Panc1 (cell line): ENCODE measurements around the gene GATAD2B. TPM values are rescaled to one million over a fixed set of nuclear protein-coding genes. Genes with fewer than 3 reads are reported as not detected.

Source experiments
- ATAC-seq: fragments of 200-7000 bp; cut with Tn5 transposase; 2 replicates; pipeline ENCODE4 v1.9.1; 2020; ENCODE audit warnings: mild to moderate bottlenecking, moderate library complexity
- BruUV-seq: library from RNA; stranded (reverse); fragments of 400-500 nt; replicated peaks from 2 replicates; lab custom pipeline; 2021; lab: Mats Ljungman, UMichigan
- CTCF ChIA-PET: fragments of 300-600 bp; sonication (Branson Sonifier 250); formaldehyde crosslinking; loops from one replicate; lab custom pipeline; 2022; ENCODE audit warnings: antibody characterized with exemption; lab: Charles Lee
- POLR2A ChIA-PET: fragments of 300-600 bp; sonication (Branson Sonifier 250); formaldehyde crosslinking; loops from one replicate; lab custom pipeline; 2022; ENCODE audit warnings: antibody characterized with exemption; lab: Charles Lee
- DNase-seq: peaks from one replicate; pipeline ENCODE4 v3.0.0-alpha.2; 2010; ENCODE audit warnings: low read depth, low spot score
- H3K27ac ChIP-seq: 2 replicates; pipeline ENCODE4 v1.5.1; 2011; ENCODE audit warnings: mild to moderate bottlenecking, low read length, inconsistent platforms
- H3K27me3 ChIP-seq: fragments of 200-500 bp; sonication (Bioruptor generic); 2 replicates; pipeline ENCODE4 v1.6.0; 2014; ENCODE audit warnings: low read length, inconsistent platforms; ENCODE audit not compliant: control insufficient read depth, insufficient read depth
- H3K36me3 ChIP-seq: fragments of 200-500 bp; sonication (Bioruptor generic); 2 replicates; pipeline ENCODE4 v1.5.1; 2014; ENCODE audit warnings: inconsistent platforms, mild to moderate bottlenecking, low read length, moderate library complexity; ENCODE audit not compliant: control insufficient read depth, insufficient read depth
- H3K4me1 ChIP-seq: 2 replicates; pipeline ENCODE4 v1.5.1; 2011; ENCODE audit warnings: inconsistent platforms, mild to moderate bottlenecking, low read length, moderate library complexity; ENCODE audit not compliant: control insufficient read depth, insufficient read depth
- H3K4me3 ChIP-seq, 2 experiments: 2 replicates each; pipeline ENCODE4 v1.5.1; 2011 to 2012; ENCODE audit warnings: low read depth in 2 of 2, low read length in 2 of 2, mild to moderate bottlenecking in 2 of 2, inconsistent platforms in 1 of 2, moderate library complexity in 1 of 2
- H3K9me3 ChIP-seq: fragments of 200-500 bp; sonication (Bioruptor generic); 2 replicates; pipeline ENCODE4 v1.5.1; 2014; ENCODE audit warnings: low read depth, mild to moderate bottlenecking, inconsistent platforms, low read length, moderate library complexity; ENCODE audit not compliant: control insufficient read depth, insufficient read depth
- CTCF ChIP-seq: fragments of 450-650 bp; IDR thresholded peaks from 2 replicates; pipeline ENCODE4 v1.5.1; 2017; ENCODE audit warnings: mild to moderate bottlenecking
- POLR2AphosphoS5 ChIP-seq: IDR thresholded peaks from 2 replicates; pipeline ENCODE4 v1.6.1; 2012; ENCODE audit warnings: mild to moderate bottlenecking, low read depth, low read length, moderate library complexity
- SIN3A ChIP-seq: IDR thresholded peaks from 2 replicates; pipeline ENCODE4 v1.6.1; 2012; ENCODE audit warnings: low read depth, mild to moderate bottlenecking, low read length, moderate library complexity, borderline replicate concordance; ENCODE audit not compliant: insufficient read depth
- TCF7L2 ChIP-seq: IDR thresholded peaks from 2 replicates; pipeline ENCODE4 v1.6.1; 2011; ENCODE audit warnings: mild to moderate bottlenecking, low read depth, low read length, inconsistent platforms
- in situ Hi-C: cut with HindIII; loops from 2 replicates; pipeline ENCODE4 v1.10.0; 2016; ENCODE audit warnings: low sequenced_read_pairs, low pct_unique_long_range_greater_than_20kb
- intact Hi-C: fragments of 100-400 bp; cut with micrococcal nuclease; formaldehyde crosslinking; loops from one replicate; pipeline ENCODE4 v1.10.0; 2022; ENCODE audit not compliant: unreplicated experiment
- total RNA-seq: library from RNA; stranded (reverse); gene quantifications from one replicate; pipeline ENCODE4 v1.2.1, GENCODE V29; 2021; ENCODE audit not compliant: unreplicated experiment
- TF ChIP-seq, protein P1 (sequence below), 2 experiments: IDR thresholded peaks; 2 replicates each; pipeline ENCODE4 v1.6.1; 2011 to 2012; ENCODE audit warnings: low read depth in 2 of 2, control low read depth in 1 of 2, low read length in 1 of 2, mild to moderate bottlenecking in 1 of 2, moderate library complexity in 1 of 2; ENCODE audit not compliant: insufficient read depth in 1 of 2

GATAD2B gene
- total RNA-seq, 1 experiment from 2014 or later = 47.2 TPM

DNA sequence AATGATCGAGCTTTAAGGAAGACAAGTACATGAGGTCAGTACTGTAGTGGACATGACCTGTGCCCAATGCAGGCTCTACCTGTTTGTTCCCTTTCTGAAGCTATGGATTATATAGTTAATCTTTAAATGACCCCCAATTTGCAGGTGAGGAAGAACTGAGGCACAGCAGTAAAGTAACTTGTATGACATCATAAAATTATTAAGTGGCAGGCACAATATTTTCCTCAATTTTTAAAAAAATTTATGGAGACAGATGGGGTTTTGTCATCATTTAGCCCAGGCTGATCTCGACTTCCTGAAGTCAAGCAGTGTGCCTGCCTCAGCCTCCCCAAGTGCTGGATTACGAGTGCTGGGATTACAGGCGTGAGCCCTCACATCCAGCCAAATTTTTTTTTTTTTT lies 3.6 kb upstream of the GATAD2B start:
- no peaks in the 10 kb centered on the region for H3K27me3 ChIP-seq
- H3K36me3 ChIP-seq = no peaks in the 10 kb centered on the region
- H3K27ac ChIP-seq = no peak overlapping the region
- TF ChIP-seq CTCF = no peak
- TF ChIP-seq, protein P1, sequence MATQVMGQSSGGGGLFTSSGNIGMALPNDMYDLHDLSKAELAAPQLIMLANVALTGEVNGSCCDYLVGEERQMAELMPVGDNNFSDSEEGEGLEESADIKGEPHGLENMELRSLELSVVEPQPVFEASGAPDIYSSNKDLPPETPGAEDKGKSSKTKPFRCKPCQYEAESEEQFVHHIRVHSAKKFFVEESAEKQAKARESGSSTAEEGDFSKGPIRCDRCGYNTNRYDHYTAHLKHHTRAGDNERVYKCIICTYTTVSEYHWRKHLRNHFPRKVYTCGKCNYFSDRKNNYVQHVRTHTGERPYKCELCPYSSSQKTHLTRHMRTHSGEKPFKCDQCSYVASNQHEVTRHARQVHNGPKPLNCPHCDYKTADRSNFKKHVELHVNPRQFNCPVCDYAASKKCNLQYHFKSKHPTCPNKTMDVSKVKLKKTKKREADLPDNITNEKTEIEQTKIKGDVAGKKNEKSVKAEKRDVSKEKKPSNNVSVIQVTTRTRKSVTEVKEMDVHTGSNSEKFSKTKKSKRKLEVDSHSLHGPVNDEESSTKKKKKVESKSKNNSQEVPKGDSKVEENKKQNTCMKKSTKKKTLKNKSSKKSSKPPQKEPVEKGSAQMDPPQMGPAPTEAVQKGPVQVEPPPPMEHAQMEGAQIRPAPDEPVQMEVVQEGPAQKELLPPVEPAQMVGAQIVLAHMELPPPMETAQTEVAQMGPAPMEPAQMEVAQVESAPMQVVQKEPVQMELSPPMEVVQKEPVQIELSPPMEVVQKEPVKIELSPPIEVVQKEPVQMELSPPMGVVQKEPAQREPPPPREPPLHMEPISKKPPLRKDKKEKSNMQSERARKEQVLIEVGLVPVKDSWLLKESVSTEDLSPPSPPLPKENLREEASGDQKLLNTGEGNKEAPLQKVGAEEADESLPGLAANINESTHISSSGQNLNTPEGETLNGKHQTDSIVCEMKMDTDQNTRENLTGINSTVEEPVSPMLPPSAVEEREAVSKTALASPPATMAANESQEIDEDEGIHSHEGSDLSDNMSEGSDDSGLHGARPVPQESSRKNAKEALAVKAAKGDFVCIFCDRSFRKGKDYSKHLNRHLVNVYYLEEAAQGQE (IDR thresholded peaks at IDR 0.05; ENCODE audit: insufficient read depth in 1 of 2, low read depth in 2 of 2, low read length in 1 of 2) = no peak
- no peak for TF ChIP-seq POLR2AphosphoS5
- TF ChIP-seq TCF7L2 = no peak
- TF ChIP-seq SIN3A = no peak
- in situ Hi-C loops (no loop called here), intact Hi-C loops (no loop called here)
- CTCF ChIA-PET = no interaction called here
- POLR2A ChIA-PET = no interaction called here
- peaks cover 1% of the 10 kb centered on the region for H3K4me1 ChIP-seq
- DNase-seq = no peak
- no TSS peak for BruUV-seq
- H3K9me3 ChIP-seq = no peaks in the 10 kb centered on the region
- ATAC-seq = no peak
- H3K4me3 ChIP-seq = no peak overlapping the region

DNA sequence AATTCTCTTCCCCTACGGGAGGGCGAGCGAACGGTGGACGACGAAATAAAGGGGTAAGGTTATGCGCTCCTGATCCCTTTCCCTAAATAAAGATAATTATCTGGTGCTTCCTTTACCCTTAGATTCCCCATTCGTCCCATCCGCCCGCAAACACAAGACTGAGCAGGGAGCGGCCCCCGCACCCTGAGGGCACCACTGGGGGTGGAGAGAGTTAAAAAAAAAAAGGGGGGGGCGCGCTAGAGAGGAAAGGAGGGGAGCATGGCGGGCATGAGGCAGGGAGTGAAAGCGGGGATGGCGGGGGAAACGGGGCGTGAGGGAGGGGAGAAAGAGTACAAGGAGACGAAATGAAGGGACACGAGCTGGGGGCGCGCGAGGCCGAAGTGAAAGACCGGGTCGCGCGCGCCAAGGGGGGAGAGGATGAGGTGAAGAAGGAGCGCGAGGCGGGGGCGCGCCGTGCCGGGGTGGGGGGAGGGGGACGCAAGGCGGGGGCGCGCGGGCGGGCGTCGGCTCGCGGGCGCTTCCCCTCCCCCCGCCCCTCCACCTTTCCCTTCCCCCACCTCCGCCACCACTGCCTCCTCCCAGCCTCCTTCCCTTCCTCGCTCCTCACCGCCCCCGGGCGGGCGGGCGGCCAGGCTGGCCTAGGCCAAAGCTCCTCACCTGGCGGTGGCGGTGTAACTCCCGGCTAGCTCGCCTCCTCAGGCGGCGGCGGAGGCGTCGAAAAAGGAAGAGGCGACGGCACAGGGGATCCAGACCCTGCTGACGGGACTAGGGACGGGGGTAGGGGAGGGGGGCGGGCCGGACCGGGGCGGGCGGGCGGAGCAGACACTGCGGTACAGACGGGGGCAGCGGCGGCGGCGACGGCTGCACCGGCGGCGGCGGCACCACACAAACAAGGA lies 448 bp downstream of the GATAD2B start:
- DNase-seq (no peak), ATAC-seq (peak; percentile 61)
- Histone ChIP-seq H3K4me3 (peak overlapping the region; percentile 76 to 92), H3K27me3 (no peaks in the 10 kb centered on the region), H3K27ac (peak overlapping the region; percentile 92), H3K36me3 (no peaks in the 10 kb centered on the region), H3K4me1 (peaks cover 19% of the 10 kb centered on the region), H3K9me3 (no peaks in the 10 kb centered on the region)
- intact Hi-C loops = loop anchor here (5.0 kb wide), 1 partner anchor 100 kb away; no protein-coding TSS in a partner anchor
- CTCF ChIA-PET = interaction anchor here (0.6 to 1.1 kb wide), 3 partner anchors 24 to 129 kb away, joined by 3 to 6 read pairs (median 4); no protein-coding TSS in a partner anchor
- POLR2A ChIA-PET = interaction anchor here (0.6 kb wide), 1 partner anchor 64 kb away, joined by 3 read pairs; the partner anchor contains the start of gene RAB13
- BruUV-seq = no TSS peak
- in situ Hi-C loops = no loop called here
- no peak for TF ChIP-seq POLR2AphosphoS5
- TF ChIP-seq TCF7L2 = no peak
- 0 out of 2 replicates have a peak, but pooled peaks have one; percentile 49 for TF ChIP-seq SIN3A
- TF ChIP-seq, protein P1 (IDR thresholded peaks at IDR 0.05; ENCODE audit: insufficient read depth in 1 of 2, low read depth in 2 of 2, low read length in 1 of 2) = no peak
